ENCODE measurements around the gene GLP2R.

DNA sequence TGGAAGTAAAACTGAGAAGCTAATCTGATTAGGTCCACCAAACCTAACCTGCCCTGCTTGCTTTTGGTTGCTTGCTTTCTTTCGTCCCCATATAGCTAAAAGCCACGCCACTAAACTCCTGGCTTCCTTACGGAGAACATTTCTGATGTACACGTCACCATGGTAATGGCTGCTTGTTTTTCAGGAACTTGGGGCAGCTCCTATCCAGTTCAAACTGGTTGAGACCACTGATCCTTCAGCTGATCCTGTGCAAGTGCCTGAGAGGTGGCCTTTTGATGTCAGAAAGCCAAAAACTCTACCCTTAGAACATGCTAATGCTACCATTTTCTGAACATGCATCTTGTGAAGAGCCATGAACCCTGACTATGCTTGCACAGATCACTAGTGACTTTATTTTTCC is 20.0 kb upstream of the GLP2R start:
- TF ChIP-seq, protein P1, sequence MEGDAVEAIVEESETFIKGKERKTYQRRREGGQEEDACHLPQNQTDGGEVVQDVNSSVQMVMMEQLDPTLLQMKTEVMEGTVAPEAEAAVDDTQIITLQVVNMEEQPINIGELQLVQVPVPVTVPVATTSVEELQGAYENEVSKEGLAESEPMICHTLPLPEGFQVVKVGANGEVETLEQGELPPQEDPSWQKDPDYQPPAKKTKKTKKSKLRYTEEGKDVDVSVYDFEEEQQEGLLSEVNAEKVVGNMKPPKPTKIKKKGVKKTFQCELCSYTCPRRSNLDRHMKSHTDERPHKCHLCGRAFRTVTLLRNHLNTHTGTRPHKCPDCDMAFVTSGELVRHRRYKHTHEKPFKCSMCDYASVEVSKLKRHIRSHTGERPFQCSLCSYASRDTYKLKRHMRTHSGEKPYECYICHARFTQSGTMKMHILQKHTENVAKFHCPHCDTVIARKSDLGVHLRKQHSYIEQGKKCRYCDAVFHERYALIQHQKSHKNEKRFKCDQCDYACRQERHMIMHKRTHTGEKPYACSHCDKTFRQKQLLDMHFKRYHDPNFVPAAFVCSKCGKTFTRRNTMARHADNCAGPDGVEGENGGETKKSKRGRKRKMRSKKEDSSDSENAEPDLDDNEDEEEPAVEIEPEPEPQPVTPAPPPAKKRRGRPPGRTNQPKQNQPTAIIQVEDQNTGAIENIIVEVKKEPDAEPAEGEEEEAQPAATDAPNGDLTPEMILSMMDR (IDR thresholded peaks at IDR 0.05) = no peak
- TF ChIP-seq EP300 (IDR thresholded peaks at IDR 0.05) = no peak
